Calu3 (cell line): Measurements from ENCODE around the gene NAA80. TPM values are rescaled to one million over a fixed set of nuclear protein-coding genes. Genes with fewer than 3 reads are reported as not detected.

Experiments
- BruUV-seq: library from RNA; stranded (reverse); fragments of 400-500 nt; replicated peaks from 2 replicates; lab custom pipeline; 2021; lab: Mats Ljungman, UMichigan
- CTCF ChIA-PET: fragments of 300-600 bp; sonication (Branson Sonifier 250); formaldehyde crosslinking; loops from one replicate; lab custom pipeline; 2022; ENCODE audit warnings: antibody characterized with exemption; lab: Charles Lee
- DNase-seq: peaks from one replicate; pipeline ENCODE4 v3.0.0; 2022
- H3K27ac Mint-ChIP-seq: one replicate; pipeline ENCODE4 v1.8.0; 2022; ENCODE audit warnings: mixed read lengths; ENCODE audit not compliant: unreplicated experiment
- H3K27me3 Mint-ChIP-seq: one replicate; pipeline ENCODE4 v1.8.0; 2022; ENCODE audit warnings: mixed read lengths; ENCODE audit not compliant: unreplicated experiment
- H3K36me3 Mint-ChIP-seq: one replicate; pipeline ENCODE4 v1.8.0; 2022; ENCODE audit warnings: mild to moderate bottlenecking, moderate library complexity, mixed read lengths; ENCODE audit not compliant: insufficient read depth, unreplicated experiment
- H3K4me1 Mint-ChIP-seq: one replicate; pipeline ENCODE4 v1.8.0; 2022; ENCODE audit warnings: mild to moderate bottlenecking, low read depth, mixed read lengths; ENCODE audit not compliant: unreplicated experiment
- H3K4me3 Mint-ChIP-seq: one replicate; pipeline ENCODE4 v1.8.0; 2022; ENCODE audit warnings: mild to moderate bottlenecking, low read depth, moderate library complexity, mixed read lengths; ENCODE audit not compliant: unreplicated experiment
- H3K9me3 Mint-ChIP-seq: one replicate; pipeline ENCODE4 v1.8.0; 2022; ENCODE audit warnings: low read depth, mixed read lengths; ENCODE audit not compliant: unreplicated experiment
- intact Hi-C: fragments of 100-400 bp; cut with micrococcal nuclease; formaldehyde crosslinking; loops from one replicate; pipeline ENCODE4 v1.10.0; 2022; ENCODE audit not compliant: unreplicated experiment
- total RNA-seq: library from RNA; stranded (reverse); gene quantifications from 2 replicates; pipeline ENCODE4 v1.2.3, GENCODE V29; 2022
- TF ChIP-seq, protein P1 (sequence below): fragments of 200-600 bp; IDR thresholded peaks from one replicate; pipeline ENCODE4 v1.8.0; 2022; ENCODE audit warnings: antibody characterized with exemption; ENCODE audit not compliant: unreplicated experiment

Gene NAA80
- total RNA-seq, 1 experiment from 2014 or later = 15.0 TPM

DNA sequence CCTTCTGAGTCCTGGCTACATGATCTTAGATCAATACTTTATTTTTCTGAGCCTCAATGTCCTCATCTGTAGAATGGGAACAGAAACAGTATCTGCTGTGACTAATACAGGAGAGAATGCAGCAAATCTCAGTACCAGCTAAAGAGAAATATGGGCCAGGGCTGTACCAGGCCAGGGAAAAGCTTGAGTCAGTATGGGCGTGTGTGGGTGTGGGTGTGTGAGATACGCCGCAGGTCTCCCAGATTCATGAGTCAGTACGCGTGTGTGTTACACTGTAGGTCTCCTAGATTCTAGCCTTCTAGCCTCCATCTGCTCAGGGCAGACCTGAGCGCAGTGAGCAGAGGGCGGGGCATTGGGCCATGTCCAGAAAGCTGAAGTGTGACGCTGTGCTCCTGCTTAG lies 48.0 kb downstream of the NAA80 start:
- H3K27me3 Mint-ChIP-seq = no peaks in the 10 kb centered on the region
- intact Hi-C loops = no loop called here
- no peaks in the 10 kb centered on the region for H3K9me3 Mint-ChIP-seq
- TF ChIP-seq, protein P1, sequence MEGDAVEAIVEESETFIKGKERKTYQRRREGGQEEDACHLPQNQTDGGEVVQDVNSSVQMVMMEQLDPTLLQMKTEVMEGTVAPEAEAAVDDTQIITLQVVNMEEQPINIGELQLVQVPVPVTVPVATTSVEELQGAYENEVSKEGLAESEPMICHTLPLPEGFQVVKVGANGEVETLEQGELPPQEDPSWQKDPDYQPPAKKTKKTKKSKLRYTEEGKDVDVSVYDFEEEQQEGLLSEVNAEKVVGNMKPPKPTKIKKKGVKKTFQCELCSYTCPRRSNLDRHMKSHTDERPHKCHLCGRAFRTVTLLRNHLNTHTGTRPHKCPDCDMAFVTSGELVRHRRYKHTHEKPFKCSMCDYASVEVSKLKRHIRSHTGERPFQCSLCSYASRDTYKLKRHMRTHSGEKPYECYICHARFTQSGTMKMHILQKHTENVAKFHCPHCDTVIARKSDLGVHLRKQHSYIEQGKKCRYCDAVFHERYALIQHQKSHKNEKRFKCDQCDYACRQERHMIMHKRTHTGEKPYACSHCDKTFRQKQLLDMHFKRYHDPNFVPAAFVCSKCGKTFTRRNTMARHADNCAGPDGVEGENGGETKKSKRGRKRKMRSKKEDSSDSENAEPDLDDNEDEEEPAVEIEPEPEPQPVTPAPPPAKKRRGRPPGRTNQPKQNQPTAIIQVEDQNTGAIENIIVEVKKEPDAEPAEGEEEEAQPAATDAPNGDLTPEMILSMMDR = no peak
- H3K4me1 Mint-ChIP-seq = peaks cover 17% of the 10 kb centered on the region
- peak; percentile 28 for DNase-seq
- H3K36me3 Mint-ChIP-seq = peaks cover 32% of the 10 kb centered on the region
- H3K4me3 Mint-ChIP-seq = no peak overlapping the region
- H3K27ac Mint-ChIP-seq = peak overlapping the region; percentile 33
- no TSS peak for BruUV-seq
- CTCF ChIA-PET = interaction anchor here (0.5 kb wide), 1 partner anchor 85 kb away, joined by 6 read pairs; no protein-coding TSS in a partner anchor

DNA sequence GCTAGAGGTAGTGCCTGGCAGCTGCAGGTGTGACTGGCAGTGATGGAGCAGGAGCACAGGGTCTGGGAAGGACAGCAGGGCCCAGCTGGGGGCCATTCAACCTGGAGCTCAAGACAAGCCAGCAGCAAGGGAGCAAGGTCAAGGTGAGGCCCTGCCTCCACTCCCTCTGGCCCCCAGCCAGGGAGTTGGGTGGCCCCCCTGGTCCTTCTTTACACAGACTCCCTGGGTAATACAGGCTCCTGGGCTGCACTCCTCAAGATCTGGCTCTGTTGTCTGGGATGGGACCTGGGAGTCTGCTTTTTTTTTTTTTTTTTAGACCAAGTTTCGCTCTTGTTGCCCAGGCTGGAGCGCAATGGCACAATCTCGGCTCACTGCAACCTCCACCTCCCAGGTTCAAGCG lies 48.7 kb downstream of the NAA80 start:
- CTCF ChIA-PET = no interaction called here
- intact Hi-C loops = no loop called here
- TF ChIP-seq, protein P1 = no peak
- H3K36me3 Mint-ChIP-seq = peaks cover 37% of the 10 kb centered on the region
- no peaks in the 10 kb centered on the region for H3K27me3 Mint-ChIP-seq
- DNase-seq = no peak
- H3K4me3 Mint-ChIP-seq = no peak overlapping the region
- H3K4me1 Mint-ChIP-seq = peaks cover 17% of the 10 kb centered on the region
- H3K27ac Mint-ChIP-seq = no peak overlapping the region
- no peaks in the 10 kb centered on the region for H3K9me3 Mint-ChIP-seq
- no TSS peak for BruUV-seq

DNA sequence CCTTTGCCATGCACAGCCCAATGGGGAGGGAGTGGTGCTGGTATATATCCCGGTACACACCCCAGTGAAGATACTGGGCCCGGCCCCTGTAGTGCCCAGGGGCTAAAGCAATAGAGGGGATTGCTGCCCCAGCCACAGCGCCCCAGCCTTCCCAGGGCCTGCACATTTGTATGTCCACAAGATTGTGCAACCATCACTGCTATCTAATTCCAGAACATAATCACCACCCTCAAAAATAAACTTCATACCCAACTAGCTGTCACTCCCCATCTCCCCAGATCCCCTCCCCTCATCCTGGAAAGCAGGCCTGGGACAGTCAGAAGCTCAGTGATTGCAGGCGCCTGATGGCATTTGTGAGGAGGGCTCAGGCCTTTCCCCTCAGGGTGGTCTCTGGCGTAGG lies 49.7 kb downstream of the NAA80 start:
- Mint-ChIP-seq H3K27me3 (no peaks in the 10 kb centered on the region), H3K4me1 (peaks cover 17% of the 10 kb centered on the region), H3K9me3 (no peaks in the 10 kb centered on the region), H3K36me3 (peaks cover 32% of the 10 kb centered on the region), H3K4me3 (no peak overlapping the region), H3K27ac (no peak overlapping the region)
- no peak for DNase-seq
- CTCF ChIA-PET = interaction anchor here (1.7 kb wide), 1 partner anchor 11 kb away, joined by 5 read pairs; no protein-coding TSS in a partner anchor
- intact Hi-C loops = no loop called here
- TF ChIP-seq, protein P1 = no peak
- no TSS peak for BruUV-seq

DNA sequence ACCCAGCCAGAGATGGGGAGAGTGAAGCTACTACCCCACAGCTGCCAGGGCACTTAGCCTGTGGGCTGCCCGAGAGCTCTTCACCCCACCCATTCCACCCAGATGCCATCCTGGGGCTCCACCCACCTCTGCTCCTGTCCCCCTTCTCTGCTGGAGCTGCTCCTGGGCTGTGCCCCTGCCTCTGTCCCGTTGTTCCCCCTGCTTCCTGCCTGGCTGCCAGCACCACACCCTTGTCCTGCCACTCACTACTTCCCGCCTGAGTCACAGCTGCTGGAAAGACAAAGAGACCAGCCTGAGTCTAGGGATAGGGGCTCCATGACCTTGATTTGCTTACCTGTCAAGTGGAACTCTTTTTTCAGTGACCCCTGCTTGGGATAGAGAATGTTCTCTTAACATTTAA lies 50.8 kb downstream of the NAA80 start:
- Mint-ChIP-seq H3K9me3 (no peaks in the 10 kb centered on the region), H3K27ac (peak overlapping the region; percentile 68), H3K4me1 (peaks cover 17% of the 10 kb centered on the region), H3K27me3 (no peaks in the 10 kb centered on the region), H3K4me3 (peak overlapping the region; percentile 7), H3K36me3 (peaks cover 32% of the 10 kb centered on the region)
- DNase-seq = peak; percentile 68
- no TSS peak for BruUV-seq
- CTCF ChIA-PET = interaction anchor here (0.5 to 1.7 kb wide), 4 partner anchors 10 to 363 kb away, joined by 3 to 6 read pairs (median 4); partner anchors contain the start of genes CISH, GNAI2 and SEMA3B
- TF ChIP-seq, protein P1 = no peak
- intact Hi-C loops = no loop called here
